ENCODE data around the gene TNNI3K.

Gene TNNI3K

DNA sequence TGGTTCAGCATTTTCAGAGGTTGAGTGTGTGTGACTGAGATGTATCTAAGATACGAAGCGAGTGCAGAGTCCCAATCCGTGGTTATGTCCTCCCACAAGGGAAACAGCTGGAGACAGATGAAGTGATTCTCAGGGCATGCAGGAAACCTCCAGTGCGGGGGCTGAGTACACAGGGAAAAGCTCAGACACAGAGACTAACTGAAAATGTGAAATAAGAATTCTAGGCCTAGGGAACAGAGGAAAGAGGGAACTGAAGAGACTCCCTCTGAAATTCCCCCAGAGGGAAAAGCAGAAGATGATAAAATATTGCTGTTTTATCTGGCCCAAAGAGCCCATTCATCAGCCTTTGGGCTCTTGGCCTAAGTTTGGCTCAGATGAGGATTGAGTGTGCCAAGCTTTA is 160.4 kb downstream of the TNNI3K start:
- DNase-seq, result no peak

DNA sequence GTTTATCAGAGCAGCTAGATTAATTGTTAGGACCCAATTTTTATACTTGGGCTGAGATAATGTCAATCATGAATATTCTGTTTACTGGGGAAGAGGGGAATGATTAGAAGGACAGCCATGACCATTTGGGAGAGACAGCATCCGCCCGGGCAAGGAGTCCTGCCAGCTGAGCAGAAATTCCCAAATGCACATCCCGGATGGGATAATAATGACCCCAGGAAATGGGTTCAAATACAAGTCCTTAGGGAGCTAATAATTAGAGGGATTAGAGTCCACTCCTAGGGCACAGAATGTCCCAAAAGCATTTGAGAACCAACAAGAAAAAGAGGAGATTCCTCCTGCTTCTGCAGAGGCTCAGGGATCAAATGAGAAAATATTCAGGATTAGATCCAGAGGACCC is 161.3 kb downstream of the TNNI3K start:
- no peak for DNase-seq

DNA sequence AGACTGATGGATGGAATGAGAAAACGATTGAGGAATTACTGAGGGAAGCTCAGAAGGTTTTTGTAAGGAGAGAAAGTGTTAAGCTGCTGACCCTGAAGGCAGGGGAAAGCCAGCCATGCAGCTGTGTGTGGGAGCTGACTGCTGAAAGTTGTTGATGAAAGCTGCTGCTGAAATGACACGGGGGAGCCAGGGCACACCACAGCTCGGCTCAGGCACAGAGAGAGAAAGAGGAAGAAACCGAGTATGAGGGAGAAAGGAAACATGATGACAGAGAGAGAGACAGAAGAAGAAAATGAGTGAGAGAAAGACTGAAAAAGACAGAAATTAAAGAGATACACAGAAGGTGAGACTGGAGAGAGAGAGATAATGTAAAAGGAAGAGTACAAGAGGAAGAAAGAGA is 161.7 kb downstream of the TNNI3K start:
- peak; percentile 34 for DNase-seq

DNA sequence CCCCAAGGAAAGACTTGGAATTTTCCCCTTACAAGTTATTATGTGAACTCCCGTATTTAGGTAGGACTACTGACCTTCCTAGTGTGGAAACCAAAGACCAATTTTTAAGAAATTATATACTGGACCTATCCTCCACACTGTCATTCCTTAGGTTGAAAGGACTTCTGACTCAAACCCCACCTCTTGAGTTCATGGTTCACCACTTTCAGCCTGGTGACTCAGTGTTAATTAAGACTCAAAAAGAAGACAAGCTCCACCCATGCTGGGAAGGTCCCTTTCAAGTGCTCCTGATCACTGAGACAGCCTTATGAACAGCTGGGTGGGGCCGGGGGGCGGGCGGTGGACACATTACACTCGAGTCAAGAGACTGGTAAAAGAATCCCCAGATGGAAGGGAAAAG is 164.1 kb downstream of the TNNI3K start:
- DNase-seq, result no peak

DNA sequence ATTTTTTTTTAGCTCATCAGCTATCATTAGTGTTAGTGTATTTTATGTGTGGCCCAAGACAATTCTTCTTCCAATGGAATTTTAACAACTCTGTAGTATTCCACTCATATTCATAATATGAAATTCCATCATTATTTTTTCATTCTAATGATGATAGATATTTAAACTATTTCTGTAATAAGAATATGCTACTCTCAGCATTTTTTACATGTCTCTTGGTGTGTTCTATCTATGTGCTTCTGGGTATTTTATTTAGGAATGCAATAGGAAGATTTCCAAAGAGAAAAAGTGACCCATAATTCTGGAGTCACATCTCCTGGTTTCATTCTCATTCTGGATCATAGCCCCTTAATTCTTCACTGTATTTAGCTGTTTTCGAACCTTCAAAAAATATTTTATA is 167.7 kb downstream of the TNNI3K start:
- no peak for DNase-seq

DNA sequence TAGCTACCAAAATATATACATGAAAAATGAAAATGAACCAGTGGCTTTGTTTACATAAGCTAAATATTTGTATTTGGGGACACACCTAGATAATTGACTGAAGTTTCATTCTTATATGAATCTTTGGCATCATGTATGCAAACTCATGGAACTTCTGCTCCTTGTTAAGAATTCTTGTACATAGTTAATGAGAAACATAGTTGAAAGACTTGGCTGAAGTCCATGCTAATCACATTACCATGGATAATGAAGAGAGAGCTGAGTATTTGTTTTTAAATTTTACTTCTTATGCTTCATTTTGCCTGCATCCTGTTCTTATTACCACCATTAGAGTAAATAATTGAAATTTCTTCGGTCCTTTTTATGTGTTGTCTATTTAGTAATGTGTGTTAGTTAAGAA is 168.4 kb downstream of the TNNI3K start:
- no peak for DNase-seq

DNA sequence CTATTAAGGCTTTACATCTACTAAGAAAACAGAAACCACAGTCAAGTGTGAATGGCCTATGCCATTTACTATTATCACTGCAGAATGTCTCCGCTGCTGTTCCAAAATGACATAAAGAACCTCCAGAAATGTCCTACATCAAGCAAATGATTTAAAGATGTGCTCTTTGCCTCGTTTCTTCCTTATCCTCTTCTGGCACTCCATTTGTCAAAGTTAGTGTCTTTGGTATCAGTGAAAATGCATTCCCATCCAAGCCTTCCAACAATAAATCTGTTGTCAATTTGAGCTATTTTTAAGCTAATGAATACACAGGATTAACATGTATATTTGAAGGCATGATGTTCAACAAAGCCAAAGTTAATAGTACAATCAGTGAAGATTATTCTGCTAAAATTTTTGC is 171.6 kb downstream of the TNNI3K start:
- DNase-seq, result no peak

DNA sequence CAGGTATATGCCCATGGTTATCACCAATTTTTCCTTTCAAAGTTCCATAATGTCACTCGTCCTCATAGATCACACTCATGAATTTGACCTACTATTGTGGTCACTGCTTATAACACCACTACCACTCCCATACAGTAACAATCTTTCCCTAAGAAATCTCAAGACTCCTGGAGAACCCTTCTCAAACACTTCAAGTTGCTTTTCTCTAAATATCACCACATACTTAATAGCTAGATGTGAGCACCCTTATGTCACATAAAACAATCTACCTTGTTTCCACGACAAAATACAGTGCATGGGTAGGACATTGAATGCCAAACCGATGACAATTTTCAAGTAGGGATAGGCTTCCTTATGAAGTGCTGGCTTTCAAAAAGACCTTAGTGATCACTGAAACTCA is 172.7 kb downstream of the TNNI3K start:
- DNase-seq, result no peak

DNA sequence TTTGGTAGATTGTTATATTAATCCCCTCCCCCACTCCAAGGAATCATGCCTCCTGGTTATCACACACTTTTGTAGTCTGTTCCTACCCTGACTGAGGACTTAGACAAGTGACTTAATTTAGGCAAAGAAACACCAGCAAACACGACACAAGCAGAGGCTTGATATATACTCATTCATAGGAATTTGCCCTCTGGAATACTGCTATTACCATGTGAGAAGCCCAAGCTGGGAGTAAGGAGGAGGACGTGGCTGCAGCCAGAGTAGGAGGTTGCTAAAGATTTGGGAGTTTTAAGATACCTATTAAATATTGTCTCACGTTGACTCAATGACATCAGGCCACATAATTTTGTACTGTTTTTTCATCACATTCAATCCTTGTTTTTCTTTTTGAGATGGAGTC is 177.1 kb downstream of the TNNI3K start:
- DNase-seq, result no peak

DNA sequence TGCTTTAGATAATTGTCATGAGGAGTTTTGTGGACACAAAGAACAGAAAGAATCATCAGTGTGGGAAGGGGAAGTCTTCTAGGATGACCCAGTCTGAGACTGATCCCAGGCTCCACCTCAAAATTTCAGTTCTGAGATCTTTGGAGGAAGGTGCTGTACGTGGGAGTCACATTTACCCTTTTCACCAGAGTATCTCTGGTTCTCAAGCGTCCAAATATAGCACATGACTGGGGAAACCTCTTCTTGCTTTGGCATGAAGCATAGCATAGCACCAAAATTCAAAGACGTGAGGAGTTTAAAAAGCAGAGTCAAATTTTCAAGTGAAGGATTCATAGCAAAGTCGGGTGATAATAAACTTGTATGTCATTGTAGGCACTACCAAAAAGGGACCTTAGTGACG is 180.7 kb downstream of the TNNI3K start:
- no peak for DNase-seq

DNA sequence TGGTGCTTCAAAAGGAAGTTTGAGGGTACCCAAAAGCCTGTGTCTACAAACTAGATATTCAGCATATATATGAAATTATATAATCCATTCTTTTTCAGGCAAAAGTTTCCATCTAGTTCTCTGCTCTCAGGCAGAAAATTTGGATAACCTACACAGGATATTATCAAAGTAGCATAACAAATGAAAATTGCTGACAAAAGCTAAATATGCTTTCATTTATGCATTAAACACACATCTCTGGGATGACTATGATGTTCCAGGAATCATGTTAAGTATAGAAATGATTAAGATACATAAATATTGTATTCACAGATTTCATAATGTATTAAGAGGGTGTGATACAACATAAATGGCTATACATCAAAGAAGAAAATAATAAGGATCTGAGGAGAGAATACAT is 184.4 kb downstream of the TNNI3K start:
- no peak for DNase-seq

DNA sequence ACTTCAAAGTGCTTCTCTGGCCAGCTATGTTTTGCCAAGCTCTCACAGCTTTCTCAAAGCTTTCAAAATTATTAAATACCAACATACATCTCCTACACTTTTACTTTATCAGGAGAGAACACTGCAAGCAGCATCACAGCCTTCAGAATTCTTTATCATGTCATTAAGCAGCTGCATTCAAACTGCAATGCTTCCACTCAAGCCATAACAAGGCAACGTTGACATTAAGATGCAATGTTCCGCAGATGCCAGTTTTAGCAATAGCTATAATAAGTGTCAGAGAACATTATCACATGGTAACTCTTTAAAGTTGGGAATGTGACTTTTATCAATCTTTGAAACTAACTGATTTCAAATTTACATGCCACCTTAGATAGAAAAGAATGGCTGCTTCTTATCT is 185.3 kb downstream of the TNNI3K start:
- DNase-seq, result no peak

DNA sequence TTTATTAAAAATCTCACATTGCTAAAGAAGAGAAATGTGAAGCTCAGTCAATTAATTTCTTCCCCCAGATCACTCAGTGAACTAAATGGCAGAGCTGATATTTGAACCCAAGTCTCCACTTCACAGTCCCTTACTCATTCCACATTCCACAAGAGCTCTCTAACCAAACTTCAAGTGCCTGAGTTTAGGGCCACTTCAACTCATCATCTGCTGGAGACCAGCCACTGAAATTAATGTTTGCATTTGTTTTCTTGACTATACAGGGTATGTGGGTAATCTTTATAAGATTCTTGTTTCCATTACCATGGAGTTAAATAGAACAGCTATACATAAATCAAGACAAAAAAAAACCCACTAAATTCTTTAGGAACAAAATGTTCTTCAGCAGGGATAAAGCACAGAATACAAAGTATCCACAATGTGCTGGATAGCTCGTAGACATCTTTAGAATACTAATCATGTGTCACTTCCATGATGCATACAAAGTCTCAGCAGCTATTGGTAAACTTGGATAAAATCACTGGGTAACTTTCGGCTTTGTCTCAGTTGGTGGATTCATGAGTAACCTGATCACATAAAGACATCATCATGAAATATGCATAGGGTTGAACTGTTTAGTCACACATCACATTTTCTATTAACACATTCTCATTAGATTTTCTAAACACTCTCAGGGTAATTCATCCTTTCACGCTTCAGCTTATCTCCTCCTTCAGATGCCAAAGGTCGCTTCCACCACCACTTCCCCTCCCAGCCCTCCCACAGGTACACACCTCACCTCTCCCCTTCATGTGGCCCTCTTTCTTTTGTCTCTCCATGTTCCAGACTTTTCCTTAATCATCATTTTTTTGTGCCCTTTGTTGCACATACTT is 187.5 kb downstream of the TNNI3K start:
- DNase-seq, result no peak

DNA sequence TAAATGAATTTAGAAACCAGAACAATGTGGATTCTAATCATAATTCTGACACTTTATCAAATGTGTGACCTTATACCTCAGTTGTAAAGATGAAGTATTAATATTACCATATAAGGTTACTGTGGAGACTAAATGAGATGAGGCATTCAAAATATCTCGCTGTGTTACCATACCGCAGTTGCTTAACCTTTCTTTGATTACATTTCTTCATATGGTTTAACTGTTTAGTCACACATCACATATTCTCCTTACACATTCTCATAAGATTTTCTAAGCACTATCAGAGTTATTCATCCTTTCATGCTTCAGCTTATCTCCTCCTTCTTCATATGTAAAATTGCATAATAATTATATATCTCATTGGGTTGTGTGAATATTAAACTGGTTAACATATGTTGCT is 188.3 kb downstream of the TNNI3K start:
- no peak for DNase-seq

DNA sequence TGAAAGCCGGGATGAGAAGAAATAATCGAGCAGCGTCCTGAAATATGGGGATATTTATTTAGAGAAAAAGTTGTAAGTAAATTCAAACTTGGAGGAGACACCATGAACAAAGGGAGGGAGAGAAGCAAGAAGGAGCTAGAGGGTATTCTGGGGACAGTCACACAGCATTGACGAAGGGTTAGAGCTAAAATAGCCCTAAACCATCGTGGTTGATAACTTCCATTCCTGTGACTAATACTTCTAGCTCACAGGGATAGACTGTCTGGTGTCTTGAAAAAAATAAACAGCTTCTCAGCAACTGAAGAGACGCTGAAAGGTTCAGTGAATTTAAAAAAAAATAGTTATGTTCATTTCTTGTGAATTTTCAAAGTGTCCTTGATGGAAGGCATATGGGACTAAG is 190.5 kb downstream of the TNNI3K start:
- DNase-seq, result no peak

DNA sequence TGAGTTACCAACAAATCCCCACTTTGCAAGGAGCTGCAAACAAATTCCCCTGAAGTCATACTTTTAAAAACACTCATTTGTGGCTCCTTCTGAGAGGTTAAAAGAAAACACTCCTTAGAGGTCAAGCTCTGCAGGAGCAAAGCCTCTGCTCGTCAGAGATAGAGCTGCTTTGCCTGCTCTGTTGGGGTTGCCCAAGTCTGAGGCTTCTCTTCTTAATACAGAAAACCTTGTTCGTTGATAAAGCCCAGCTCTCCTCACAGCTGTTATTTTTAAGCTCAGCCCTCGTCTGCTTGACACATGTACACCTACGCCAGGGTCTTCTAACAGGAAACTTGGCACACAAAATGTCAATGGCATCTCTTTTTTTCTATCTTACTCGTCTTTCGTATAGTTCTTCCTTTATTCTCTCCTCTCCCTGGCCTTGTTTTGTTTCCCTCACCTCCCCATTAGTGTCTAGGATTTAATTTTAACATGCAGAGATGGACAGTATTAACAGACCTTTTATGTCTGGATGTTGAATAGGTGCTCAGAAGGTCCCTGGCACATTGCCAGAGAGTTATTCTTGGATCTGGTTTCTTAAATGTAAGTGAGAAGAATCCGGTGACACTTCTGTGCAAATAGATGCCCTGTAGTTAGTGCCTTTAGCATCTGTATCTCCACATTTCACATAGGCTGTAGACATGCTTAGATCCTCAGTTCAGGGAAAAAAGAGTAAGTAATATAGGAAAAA is 191.2 kb downstream of the TNNI3K start:
- no peak for DNase-seq

DNA sequence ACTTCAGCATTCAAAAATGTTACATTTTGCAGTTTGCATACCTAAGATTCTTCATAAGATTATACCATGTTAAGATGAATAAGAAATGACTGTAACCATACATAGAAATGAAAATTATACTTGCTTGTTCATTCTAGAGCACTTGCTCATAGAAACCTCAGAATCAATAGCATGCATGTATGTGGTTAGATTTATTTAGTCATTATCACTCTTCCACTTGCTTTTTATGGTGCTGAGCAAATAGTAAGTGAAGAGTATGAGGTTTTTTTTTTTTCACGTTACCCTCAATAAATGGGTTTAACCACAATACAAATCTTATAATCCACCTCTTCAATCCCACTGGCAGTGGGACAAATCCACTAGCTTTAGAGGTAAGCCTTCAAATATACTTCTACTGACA is 192.5 kb downstream of the TNNI3K start:
- DNase-seq, result no peak

DNA sequence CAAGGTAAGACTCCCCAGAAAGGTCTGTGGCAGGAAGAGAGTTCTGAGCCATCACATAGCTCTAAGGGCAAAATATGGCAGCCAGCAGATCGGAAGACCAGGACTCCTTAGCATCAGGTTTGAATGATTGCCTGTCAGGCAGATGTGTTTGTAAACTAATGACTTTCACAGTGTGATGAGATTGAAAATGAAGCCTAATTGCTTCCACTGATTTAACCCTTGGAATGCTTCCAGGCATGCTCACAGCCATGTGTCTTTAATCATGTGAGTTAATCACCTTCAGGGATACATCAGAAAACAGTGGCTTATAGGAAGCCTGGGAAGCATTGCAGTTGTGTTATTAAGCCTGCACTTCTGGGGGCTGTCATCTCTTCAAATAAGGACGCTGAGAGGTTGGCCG is 194.4 kb downstream of the TNNI3K start:
- DNase-seq, result no peak

DNA sequence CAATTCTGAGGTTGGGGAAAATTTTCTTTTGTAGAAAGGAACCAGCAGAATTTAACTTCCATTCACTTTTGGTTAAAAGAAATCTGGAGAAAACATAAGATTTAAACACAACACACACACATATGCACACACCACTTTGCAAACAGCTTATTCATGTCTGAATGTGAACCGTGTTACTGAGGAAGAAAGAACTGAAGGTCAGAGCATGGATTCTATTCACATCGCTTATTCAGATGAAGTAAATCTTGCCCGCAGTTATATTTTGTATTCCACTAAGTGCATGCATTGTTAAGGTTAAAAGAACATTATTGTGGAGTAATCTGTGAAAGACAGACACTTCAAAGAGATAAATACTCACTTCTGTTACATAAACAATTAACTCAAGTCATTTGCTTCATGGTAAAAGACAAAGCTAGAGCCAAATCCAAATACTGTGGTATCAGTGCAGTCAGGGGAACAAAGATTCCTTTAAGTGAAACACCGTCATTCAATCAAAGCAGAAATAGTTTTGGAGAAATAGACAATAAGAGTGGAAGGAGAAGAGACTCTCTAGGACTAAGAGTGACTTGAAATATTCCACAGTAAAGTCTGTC is 195.3 kb downstream of the TNNI3K start:
- DNase-seq, result no peak

DNA sequence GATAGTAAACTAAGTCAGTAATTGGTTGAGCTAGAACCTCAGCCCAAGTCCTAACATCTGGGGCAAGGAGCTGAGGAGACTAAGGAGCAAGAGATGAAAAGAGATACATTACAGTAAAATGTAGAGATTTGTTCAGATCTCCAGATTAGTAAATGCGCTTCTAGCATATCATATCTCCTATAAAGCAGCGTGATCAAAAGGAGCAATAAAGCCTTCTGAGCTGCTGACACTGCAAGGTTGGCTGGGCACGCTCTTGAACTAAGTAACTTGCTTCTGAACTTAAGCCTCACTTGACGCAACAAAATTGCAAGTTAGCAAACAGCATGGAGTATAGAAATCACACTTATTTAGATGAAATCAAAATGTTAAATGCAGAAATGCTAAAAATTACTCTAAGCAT is 196.3 kb downstream of the TNNI3K start:
- no peak for DNase-seq

DNA sequence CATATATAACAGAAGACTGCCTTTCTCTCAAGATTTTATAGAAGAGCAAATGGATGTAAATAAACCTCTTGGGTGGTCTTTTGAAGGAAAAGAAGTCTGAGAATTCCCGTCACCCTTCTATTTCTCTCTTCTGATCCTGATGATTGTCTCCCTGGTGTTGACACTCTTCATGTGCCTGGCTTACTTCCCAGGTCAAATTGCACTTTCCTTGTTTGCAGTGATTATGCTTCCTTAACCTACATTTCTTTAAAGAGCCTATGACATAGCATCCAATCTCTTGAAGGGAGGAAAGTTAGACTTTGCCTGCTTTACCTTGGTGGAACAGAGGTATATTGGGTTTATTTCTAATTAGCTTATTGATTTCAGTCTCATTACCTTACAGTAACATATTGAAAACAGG is 197.1 kb downstream of the TNNI3K start:
- no peak for DNase-seq

DNA sequence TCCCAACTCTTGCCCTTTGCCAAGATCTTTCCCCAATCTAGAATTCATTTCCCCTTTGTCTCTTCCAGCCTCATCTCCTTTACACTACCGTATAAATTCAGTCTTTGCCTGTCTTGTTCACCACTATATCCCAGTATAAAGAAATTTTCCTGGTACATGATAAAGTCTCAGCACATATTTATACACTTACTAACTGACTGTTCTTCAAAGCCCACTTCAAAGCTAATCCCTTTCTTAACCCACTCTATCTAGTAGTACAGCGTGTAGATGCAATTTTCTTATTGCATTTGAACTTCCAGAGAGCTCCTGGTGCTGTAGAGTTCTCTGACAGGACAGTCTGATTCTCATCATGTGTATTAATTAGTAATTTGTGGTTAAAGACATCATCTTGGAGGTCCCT is 199.1 kb downstream of the TNNI3K start:
- no peak for DNase-seq

DNA sequence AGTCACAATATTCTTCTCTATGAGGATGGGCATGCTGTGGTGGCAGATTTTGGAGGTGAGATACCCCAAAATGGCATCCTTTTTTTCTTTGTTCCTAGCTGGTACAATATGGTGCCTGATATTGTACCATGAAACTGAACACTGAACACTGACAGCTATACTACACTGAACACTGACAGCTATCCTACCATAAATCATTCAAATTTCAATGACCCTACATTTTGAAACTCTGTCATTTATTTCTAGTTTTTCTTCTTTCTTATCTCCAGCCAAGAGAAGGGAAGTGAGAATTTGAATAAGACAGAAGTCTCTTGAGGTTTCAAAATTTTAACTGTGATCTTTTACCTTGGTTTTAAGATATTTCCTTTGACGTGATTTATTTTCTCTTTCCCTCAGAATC is 200.9 kb downstream of the TNNI3K start:
- no peak for DNase-seq

DNA sequence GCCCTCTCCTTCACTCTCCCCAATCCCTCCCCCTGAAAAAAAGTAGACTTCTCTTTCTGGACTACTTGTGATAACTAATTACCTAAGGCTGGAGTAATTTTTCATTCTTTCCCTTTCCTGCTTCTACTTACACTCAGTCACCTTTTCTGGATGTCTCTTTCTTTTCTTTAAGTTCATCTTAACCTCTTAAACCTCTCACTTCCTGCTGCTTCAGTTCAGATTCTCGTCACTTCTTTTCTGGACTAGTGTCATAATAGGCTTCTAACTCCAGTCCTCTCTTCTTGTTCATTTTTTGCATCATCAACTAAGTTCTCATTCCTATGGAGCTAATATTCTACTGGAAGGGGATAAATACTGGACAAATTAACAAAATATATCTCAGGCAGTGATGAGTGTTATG is 201.8 kb downstream of the TNNI3K start:
- DNase-seq, result no peak

Measured in femur (tissue), 1 donor.